ENCODE measurements around the gene ATXN10. TPM values are rescaled to one million over a fixed set of nuclear protein-coding genes. Genes with fewer than 3 reads are reported as not detected.
A peak's percentile ranks its signal among the peaks of the same experiment; 100 is the strongest.

The ATXN10 gene
- total RNA-seq, 1 experiment from 2014 or later, result 303 TPM

DNA sequence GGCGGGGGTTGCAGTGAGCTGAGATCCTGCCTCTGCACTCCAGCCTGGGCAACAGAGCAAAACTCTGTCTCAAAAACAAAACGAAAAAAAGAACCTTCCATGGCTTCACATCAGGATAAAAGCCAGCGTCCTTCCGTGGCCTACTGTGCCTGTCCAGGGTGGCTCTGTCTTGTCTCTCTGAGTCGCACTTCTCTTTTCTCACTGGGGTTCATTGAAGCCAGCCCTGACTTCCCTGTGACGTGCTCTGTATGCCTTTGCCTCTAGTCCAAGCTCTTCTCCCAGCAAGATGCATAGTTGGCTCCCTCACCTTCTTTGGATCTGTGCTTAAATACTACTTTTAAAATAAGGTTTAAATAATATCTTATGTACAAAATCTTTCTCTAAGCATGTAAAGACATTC, 11.6 kb downstream of the ATXN10 start:
- Histone ChIP-seq H3K9me3 (ENCODE audit: insufficient read depth, low read depth) (no peaks in the 10 kb centered on the region), H3K9me2 (ENCODE audit: insufficient read depth) (no peaks in the 10 kb centered on the region), H4K20me1 (ENCODE audit: insufficient read depth) (no peaks in the 10 kb centered on the region), H3F3A (ENCODE audit: insufficient read depth, low read depth) (peaks cover 83% of the 10 kb centered on the region), H2AFZ (no peak overlapping the region), H3K27me3 (ENCODE audit: insufficient read depth, low read depth) (no peaks in the 10 kb centered on the region), H3K79me2 (ENCODE audit: low read depth) (peaks cover 100% of the 10 kb centered on the region), H3K36me3 (ENCODE audit: low read depth) (peaks cover 19% of the 10 kb centered on the region; the same call in 1 of the 2 replicates), H3K27ac (peak overlapping the region; percentile 97), H3K4me2 (no peak overlapping the region), H3K4me3 (no peak overlapping the region), H3K4me1 (replicated peaks; ENCODE audit: insufficient read depth) (peaks cover 100% of the 10 kb centered on the region)
- no TSS peak for BruUV-seq (replicated peaks)
- TF ChIP-seq EZH2 (IDR thresholded peaks at IDR 0.05; ENCODE audit: low read depth) (no peak), CTCF (conservative IDR thresholded peaks at IDR 0.05) (no peak)
- intact Hi-C loops (cut with micrococcal nuclease; ENCODE audit: unreplicated experiment), result no loop called here
- ChIA-PET CTCF (interaction anchor here (0.6 kb wide), 1 partner anchor 12 kb away, joined by 12 read pairs; the partner anchor contains the start of gene ATXN10), POLR2A (ENCODE audit: unreplicated experiment) (interaction anchor here (0.7 kb wide), 1 partner anchor 130 kb away, joined by 6 read pairs; no protein-coding TSS in a partner anchor)
- no peak for DNase-seq

- peaks cover 97% of the 10 kb centered on the region for H3K79me2 ChIP-seq (ENCODE audit: low read depth)
- no peaks in the 10 kb centered on the region for H3K27me3 ChIP-seq (ENCODE audit: insufficient read depth, low read depth)
- H3K27ac ChIP-seq, result peak overlapping the region; percentile 97
- peaks cover 99% of the 10 kb centered on the region for H3K4me1 ChIP-seq (replicated peaks; ENCODE audit: insufficient read depth)
- ChIA-PET CTCF (interaction anchor here (0.6 kb wide), 1 partner anchor 12 kb away, joined by 12 read pairs; the partner anchor contains the start of gene ATXN10), POLR2A (ENCODE audit: unreplicated experiment) (interaction anchor here (0.7 kb wide), 1 partner anchor 130 kb away, joined by 6 read pairs; no protein-coding TSS in a partner anchor)
- H3K36me3 ChIP-seq (ENCODE audit: low read depth), result peaks cover 19% of the 10 kb centered on the region; the same call in 1 of the 2 replicates
- no peaks in the 10 kb centered on the region for H3K9me3 ChIP-seq (ENCODE audit: insufficient read depth, low read depth)
- intact Hi-C loops (cut with micrococcal nuclease; ENCODE audit: unreplicated experiment), result no loop called here
- no peak for DNase-seq
- H3F3A ChIP-seq (ENCODE audit: insufficient read depth, low read depth), result peaks cover 82% of the 10 kb centered on the region
- no TSS peak for BruUV-seq (replicated peaks)
- TF ChIP-seq CTCF (conservative IDR thresholded peaks at IDR 0.05), result no peak
- TF ChIP-seq EZH2 (IDR thresholded peaks at IDR 0.05; ENCODE audit: low read depth), result no peak
- no peak overlapping the region for H3K4me3 ChIP-seq
- no peaks in the 10 kb centered on the region for H4K20me1 ChIP-seq (ENCODE audit: insufficient read depth)
- H3K9me2 ChIP-seq (ENCODE audit: insufficient read depth), result no peaks in the 10 kb centered on the region
- H3K4me2 ChIP-seq, result peak overlapping the region; percentile 13; the same call in 1 of the 2 replicates
- H2AFZ ChIP-seq, result no peak overlapping the region
These were observed 12.0 kb downstream of the ATXN10 start for GRCh38 chr22:45683680-45684079.

DNA sequence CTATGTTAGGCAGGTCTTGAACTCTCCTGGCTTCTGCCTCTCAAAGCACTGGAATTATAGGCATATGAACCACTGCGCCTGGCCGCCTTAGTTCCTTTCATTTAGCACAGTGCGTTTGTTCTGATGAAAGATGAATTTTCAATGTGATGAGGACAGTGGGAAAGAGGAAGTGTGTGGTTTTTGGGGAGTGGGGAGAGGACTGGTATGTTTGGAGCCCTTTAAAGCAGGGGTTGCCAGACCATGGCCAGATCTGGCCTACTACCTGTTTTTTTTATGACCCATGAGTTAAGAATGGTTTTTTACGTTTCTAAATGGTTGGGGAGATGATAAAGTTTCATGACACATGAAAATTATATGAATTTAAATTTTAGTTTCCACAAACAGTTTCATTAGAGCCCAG, 12.5 kb downstream of the ATXN10 start:
- Histone ChIP-seq H3K4me1 (replicated peaks; ENCODE audit: insufficient read depth) (peaks cover 97% of the 10 kb centered on the region), H3F3A (ENCODE audit: insufficient read depth, low read depth) (peaks cover 82% of the 10 kb centered on the region), H3K79me2 (ENCODE audit: low read depth) (peaks cover 94% of the 10 kb centered on the region), H3K4me2 (0 out of 2 replicates have a peak overlapping the region, but pooled peaks have one; percentile 79), H3K9me2 (ENCODE audit: insufficient read depth) (no peaks in the 10 kb centered on the region), H3K27me3 (ENCODE audit: insufficient read depth, low read depth) (no peaks in the 10 kb centered on the region), H3K36me3 (ENCODE audit: low read depth) (peaks cover 17% of the 10 kb centered on the region; the same call in 1 of the 2 replicates), H3K9me3 (ENCODE audit: insufficient read depth, low read depth) (no peaks in the 10 kb centered on the region), H4K20me1 (ENCODE audit: insufficient read depth) (no peaks in the 10 kb centered on the region), H3K4me3 (no peak overlapping the region), H3K27ac (peak overlapping the region; percentile 97), H2AFZ (no peak overlapping the region)
- POLR2A ChIA-PET (ENCODE audit: unreplicated experiment), result interaction anchor here (0.7 kb wide), 1 partner anchor 129 kb away, joined by 6 read pairs; no protein-coding TSS in a partner anchor
- TF ChIP-seq CTCF (conservative IDR thresholded peaks at IDR 0.05), result no peak
- no peak for TF ChIP-seq EZH2 (IDR thresholded peaks at IDR 0.05; ENCODE audit: low read depth)
- intact Hi-C loops (cut with micrococcal nuclease; ENCODE audit: unreplicated experiment), result no loop called here
- DNase-seq, result no peak
- CTCF ChIA-PET, result no interaction called here
- no TSS peak for BruUV-seq (replicated peaks)

Measured in PC-9 (cell line).